IPS DF 6.9 (cell line): ENCODE data around the gene PHC2.

Experiments
- DNase-seq: peaks from one replicate; pipeline ENCODE4 v3.0.0-alpha.2; 2013; ENCODE audit warnings: low read depth, low spot score
- H3K27ac ChIP-seq: one replicate; pipeline ENCODE4 v1.5.1; 2013; ENCODE audit warnings: low read length, control low read depth
- H3K27me3 ChIP-seq: 2 replicates; pipeline ENCODE4 v1.6.1; 2013; ENCODE audit warnings: mild to moderate bottlenecking, low read length; ENCODE audit not compliant: control insufficient read depth, insufficient read depth
- H3K36me3 ChIP-seq: 2 replicates; pipeline ENCODE4 v1.6.1; 2013; ENCODE audit warnings: low read length; ENCODE audit not compliant: control insufficient read depth, insufficient read depth
- H3K4me1 ChIP-seq: 2 replicates; pipeline ENCODE4 v1.6.1; 2013; ENCODE audit warnings: low read length; ENCODE audit not compliant: control insufficient read depth, insufficient read depth
- H3K4me3 ChIP-seq: 2 replicates; pipeline ENCODE4 v1.5.1; 2013; ENCODE audit warnings: mild to moderate bottlenecking, low read length
- H3K9me3 ChIP-seq: 2 replicates; pipeline ENCODE4 v1.6.1; 2013; ENCODE audit warnings: low read length, inconsistent platforms; ENCODE audit not compliant: control insufficient read depth, insufficient read depth
- WGBS: extraction: QIAGEN DNeasy Blood & Tissue Kit; methylation state at CpG from one replicate; pipeline ENCODE4 v1.1.7; 2013; ENCODE audit warnings: mixed read lengths, missing lambda C conversion rate; ENCODE audit not compliant: insufficient read length, insufficient coverage; 5-methylcytosine and 5-hydroxymethylcytosine counted together

PHC2 gene

GRCh38 chr1:33378976-33379375 is 51.9 kb downstream of the PHC2 start:
- H3K4me1 ChIP-seq: no peaks in the 10 kb centered on the region; the same call in 1 of the 2 replicates
- no peak for DNase-seq
- H3K27ac ChIP-seq: no peak overlapping the region
- H3K36me3 ChIP-seq: no peaks in the 10 kb centered on the region
- peaks cover 2% of the 10 kb centered on the region; the same call in 1 of the 2 replicates for H3K27me3 ChIP-seq
- no peak overlapping the region for H3K4me3 ChIP-seq
- no CpG with 5 or more reads among the region's 5 CpGs for WGBS
- H3K9me3 ChIP-seq: no peaks in the 10 kb centered on the region

- Histone ChIP-seq H3K4me3 (no peak overlapping the region), H3K36me3 (no peaks in the 10 kb centered on the region), H3K9me3 (no peaks in the 10 kb centered on the region), H3K27ac (no peak overlapping the region), H3K27me3 (peaks cover 2% of the 10 kb centered on the region; the same call in 1 of the 2 replicates), H3K4me1 (no peaks in the 10 kb centered on the region; the same call in 1 of the 2 replicates)
- no CpG with 5 or more reads among the region's 1 CpG for WGBS
- no peak for DNase-seq
Measured at GRCh38 chr1:33378524-33378923, 52.4 kb downstream of the PHC2 start.

DNA sequence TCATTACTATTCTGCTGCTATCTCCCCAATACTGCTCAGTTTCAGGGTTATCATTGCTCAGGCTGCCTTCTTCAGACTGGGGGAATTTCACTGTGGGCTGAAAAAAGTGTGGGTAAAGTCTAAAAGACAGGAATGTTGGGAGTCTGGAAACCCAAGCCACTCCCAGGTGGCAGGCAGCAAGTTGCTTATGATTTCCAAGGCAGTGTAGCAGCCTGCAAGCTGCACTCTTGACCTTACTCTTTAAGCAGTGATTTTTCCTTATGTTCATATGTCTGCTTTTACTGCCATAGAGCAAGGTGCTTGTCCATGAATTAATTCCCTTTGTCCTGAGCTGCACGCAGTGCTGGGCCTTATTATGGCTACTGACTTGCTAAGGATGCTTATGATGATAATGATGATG is 53.1 kb downstream of the PHC2 start:
- WGBS: no CpG with 5 or more reads among the region's 1 CpG
- H3K4me3 ChIP-seq: no peak overlapping the region
- DNase-seq: no peak
- H3K27ac ChIP-seq: no peak overlapping the region
- no peaks in the 10 kb centered on the region; the same call in 1 of the 2 replicates for H3K4me1 ChIP-seq
- peaks cover under 1% of the 10 kb centered on the region; the same call in 1 of the 2 replicates for H3K27me3 ChIP-seq
- no peaks in the 10 kb centered on the region for H3K9me3 ChIP-seq
- H3K36me3 ChIP-seq: no peaks in the 10 kb centered on the region

GRCh38 chr1:33377013-33377412 is 53.9 kb downstream of the PHC2 start:
- WGBS: no CpG with 5 or more reads among the region's 1 CpG
- DNase-seq: no peak

DNA sequence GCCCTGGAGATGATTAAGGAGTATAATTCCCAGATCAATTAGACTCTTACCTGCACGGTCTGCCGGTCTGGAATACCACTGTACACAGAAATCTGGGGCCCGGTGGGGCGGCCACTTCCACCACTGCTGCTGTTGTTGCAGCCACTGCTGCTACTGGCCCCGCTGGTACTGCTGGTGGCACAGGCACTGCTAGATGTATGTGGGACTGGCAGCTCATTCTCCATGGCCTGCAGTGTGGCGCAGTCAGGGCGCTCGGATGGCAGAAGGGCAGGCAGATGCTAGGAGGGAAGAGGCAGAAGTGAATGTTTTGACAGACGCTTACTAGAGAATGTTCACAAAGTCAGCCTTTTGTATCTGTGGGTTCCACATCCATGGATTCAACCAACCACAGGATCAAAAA is 55.6 kb downstream of the PHC2 start:
- Histone ChIP-seq H3K9me3 (no peaks in the 10 kb centered on the region), H3K4me1 (no peaks in the 10 kb centered on the region; the same call in 1 of the 2 replicates), H3K4me3 (no peak overlapping the region), H3K36me3 (no peaks in the 10 kb centered on the region), H3K27ac (no peak overlapping the region), H3K27me3 (no peaks in the 10 kb centered on the region; the same call in 1 of the 2 replicates)
- WGBS: no CpG with 5 or more reads among the region's 9 CpGs
- no peak for DNase-seq

More at GRCh38 chr1:33377013-33377412, 53.9 kb downstream of the PHC2 start:
- no peak overlapping the region for H3K27ac ChIP-seq
- H3K4me1 ChIP-seq: no peaks in the 10 kb centered on the region; the same call in 1 of the 2 replicates
- no peaks in the 10 kb centered on the region; the same call in 1 of the 2 replicates for H3K27me3 ChIP-seq
- no peaks in the 10 kb centered on the region for H3K36me3 ChIP-seq
- no peaks in the 10 kb centered on the region for H3K9me3 ChIP-seq
- H3K4me3 ChIP-seq: no peak overlapping the region

GRCh38 chr1:33374336-33375105 is 56.4 kb downstream of the PHC2 start:
- H3K36me3 ChIP-seq: no peaks in the 10 kb centered on the region
- H3K9me3 ChIP-seq: no peaks in the 10 kb centered on the region
- WGBS: no CpG with 5 or more reads among the region's 5 CpGs
- no peaks in the 10 kb centered on the region; the same call in 1 of the 2 replicates for H3K4me1 ChIP-seq
- no peak for DNase-seq
- H3K27ac ChIP-seq: no peak overlapping the region
- H3K4me3 ChIP-seq: no peak overlapping the region
- H3K27me3 ChIP-seq: no peaks in the 10 kb centered on the region

- H3K4me1 ChIP-seq: no peaks in the 10 kb centered on the region
- H3K9me3 ChIP-seq: no peaks in the 10 kb centered on the region
- no peak overlapping the region for H3K27ac ChIP-seq
- H3K4me3 ChIP-seq: no peak overlapping the region
- no peaks in the 10 kb centered on the region for H3K27me3 ChIP-seq
- no peak for DNase-seq
- no CpG with 5 or more reads among the region's 4 CpGs for WGBS
- H3K36me3 ChIP-seq: no peaks in the 10 kb centered on the region
Measured at GRCh38 chr1:33373606-33374005, 57.3 kb downstream of the PHC2 start.

DNA sequence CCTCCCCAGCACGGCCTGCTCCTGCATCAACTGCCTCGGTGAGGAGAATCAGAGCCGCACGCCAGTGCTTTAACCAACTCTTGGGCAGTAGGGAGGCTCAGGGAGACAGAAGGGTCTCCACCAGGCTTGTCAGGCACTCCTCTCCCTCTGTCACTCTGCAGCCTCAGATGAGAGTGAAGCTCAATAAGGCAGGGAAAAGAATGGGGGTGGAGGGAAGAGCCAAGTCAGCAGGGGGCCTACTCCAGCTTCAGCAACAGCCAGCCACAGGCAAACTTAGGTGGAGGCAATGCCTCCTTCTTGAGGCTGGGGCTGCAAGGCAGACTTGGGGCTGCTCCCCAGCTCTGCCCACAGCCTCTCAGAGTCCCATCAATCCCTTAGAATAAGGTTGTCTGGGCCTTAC is 58.2 kb downstream of the PHC2 start:
- no CpG with 5 or more reads among the region's 4 CpGs for WGBS
- no peaks in the 10 kb centered on the region for H3K9me3 ChIP-seq
- no peak overlapping the region for H3K27ac ChIP-seq
- no peak overlapping the region for H3K4me3 ChIP-seq
- no peaks in the 10 kb centered on the region for H3K27me3 ChIP-seq
- H3K36me3 ChIP-seq: no peaks in the 10 kb centered on the region
- no peaks in the 10 kb centered on the region; the same call in 1 of the 2 replicates for H3K4me1 ChIP-seq
- no peak for DNase-seq

DNA sequence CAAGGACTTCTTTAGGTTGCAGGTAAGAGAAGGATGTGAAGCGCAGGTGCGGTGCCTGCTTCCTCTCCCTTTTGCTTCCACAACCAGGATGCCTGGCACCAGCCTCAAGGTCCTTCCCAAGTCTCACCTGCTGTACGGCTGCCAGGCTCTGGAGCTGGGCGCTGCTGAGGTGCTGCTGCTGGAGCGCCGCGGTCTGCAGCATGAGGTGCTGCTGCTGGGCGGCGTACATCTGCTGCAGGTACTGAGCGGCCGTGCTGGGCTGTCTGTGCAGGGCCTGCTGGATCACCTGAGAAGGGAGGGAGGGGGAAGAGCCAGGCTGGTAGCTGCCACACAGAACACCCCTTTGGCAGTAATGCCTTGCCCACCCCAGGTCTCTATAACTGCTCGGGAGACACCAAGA is 58.7 kb downstream of the PHC2 start:
- Histone ChIP-seq H3K9me3 (no peaks in the 10 kb centered on the region), H3K4me3 (no peak overlapping the region), H3K27me3 (no peaks in the 10 kb centered on the region), H3K27ac (no peak overlapping the region), H3K4me1 (no peaks in the 10 kb centered on the region; the same call in 1 of the 2 replicates), H3K36me3 (no peaks in the 10 kb centered on the region)
- WGBS: no CpG with 5 or more reads among the region's 12 CpGs
- DNase-seq: no peak

- H3K4me1 ChIP-seq: no peaks in the 10 kb centered on the region; the same call in 1 of the 2 replicates
- H3K27me3 ChIP-seq: no peaks in the 10 kb centered on the region
- WGBS: no CpG with 5 or more reads among the region's 9 CpGs
- DNase-seq: no peak
- H3K4me3 ChIP-seq: no peak overlapping the region
- H3K9me3 ChIP-seq: no peaks in the 10 kb centered on the region
- no peaks in the 10 kb centered on the region for H3K36me3 ChIP-seq
- H3K27ac ChIP-seq: no peak overlapping the region
Measured at GRCh38 chr1:33371334-33371733, 59.6 kb downstream of the PHC2 start.
